Measurements from ENCODE around the gene INPP5A. TPM values are rescaled to one million over a fixed set of nuclear protein-coding genes. Genes with fewer than 3 reads are reported as not detected.

Gene INPP5A
- total and polyA plus RNA-seq, 9 of the 15 experiments (the other 6 are each of a cell fraction or from before 2014, with no cell fraction given), result 0.66 to 11.6 (median 7.7) TPM

- Histone ChIP-seq H2AFZ (ENCODE audit: low read depth, low read length) (no peak overlapping the region), H3K4me2 (ENCODE audit: insufficient read depth, low read length) (no peak overlapping the region), H3K9me1 (ENCODE audit: control insufficient read depth, insufficient read depth, low read length) (no peaks in the 10 kb centered on the region), H3K27me3 (ENCODE audit: control insufficient read depth in 2 of 2, insufficient read depth in 2 of 2, low read length in 2 of 2) (no peaks in the 10 kb centered on the region), H3K27ac (ENCODE audit: extremely low read depth, low read depth, low read length) (no peak overlapping the region), H3K36me3 (ENCODE audit: control insufficient read depth, insufficient read depth, low read length) (no peaks in the 10 kb centered on the region), H3K79me2 (ENCODE audit: control insufficient read depth, insufficient read depth, low read length) (no peaks in the 10 kb centered on the region), H4K20me1 (replicated peaks; ENCODE audit: control insufficient read depth, insufficient read depth, low read length) (no peaks in the 10 kb centered on the region; the same call in 1 of the 2 replicates), H3K9me3 (replicated peaks; ENCODE audit: control insufficient read depth, insufficient read depth, low read depth, low read length) (no peaks in the 10 kb centered on the region), H3K4me3 (no peak overlapping the region), H3K9ac (ENCODE audit: insufficient read depth in 1 of 2, low read depth in 2 of 2, low read length in 2 of 2) (no peak overlapping the region), H3K4me1 (replicated peaks in 1 of 2; ENCODE audit: control insufficient read depth in 2 of 2, insufficient read depth in 2 of 2, low read length in 2 of 2) (peaks cover 0 to 21% of the 10 kb centered on the region in 2 experiments; a peak in 2 of 5 replicates)
- WGBS (ENCODE audit: insufficient coverage, low coverage, missing lambda C conversion rate), result 95% methylated on average over 25 of the region's 35 CpGs
- ChIA-PET CTCF (ENCODE audit: low intra/inter-chr PET ratio) (no interaction called here), POLR2A (no interaction called here)
- FAIRE-seq (no peak), ATAC-seq (no peak), DNase-seq (ENCODE audit: extremely low read depth in 1 of 4, low spot score in 3 of 4) (no peak)
- in situ Hi-C loops (cut with MboI) (loop anchor here (25.0 kb wide), 1 partner anchor 453 kb away; no protein-coding TSS in a partner anchor), intact Hi-C loops (cut with micrococcal nuclease) (loop anchor here (10.0 kb wide), 1 partner anchor 135 kb away; no protein-coding TSS in a partner anchor)
- BruUV-seq (replicated peaks), result no TSS peak
- TF ChIP-seq ZNF444 (CRISPR knock-in tag; IDR thresholded peaks at IDR 0.05) (no peak), PHB2 (IDR thresholded peaks at IDR 0.05; ENCODE audit: low read depth) (no peak), ZNF165 (CRISPR knock-in tag; IDR thresholded peaks at IDR 0.05; ENCODE audit: borderline replicate concordance) (no peak), MED1 (CRISPR knock-in tag; IDR thresholded peaks at IDR 0.05; ENCODE audit: borderline replicate concordance) (no peak), RBM17 (IDR thresholded peaks at IDR 0.05; ENCODE audit: borderline replicate concordance, low read depth, low read length) (no peak), KDM1A (IDR thresholded peaks at IDR 0.05) (no peak), HES1 (IDR thresholded peaks at IDR 0.05; ENCODE audit: low read depth) (no peak), ZNF764 (CRISPR knock-in tag; IDR thresholded peaks at IDR 0.05; ENCODE audit: low read depth) (no peak), FOS (IDR thresholded peaks at IDR 0.05; ENCODE audit: extremely low read depth, insufficient read length) (no peak), ETS2 (tag; IDR thresholded peaks at IDR 0.05; ENCODE audit: borderline replicate concordance, poor library complexity, severe bottlenecking) (no peak)
- TF ChIP-seq, protein P1, sequence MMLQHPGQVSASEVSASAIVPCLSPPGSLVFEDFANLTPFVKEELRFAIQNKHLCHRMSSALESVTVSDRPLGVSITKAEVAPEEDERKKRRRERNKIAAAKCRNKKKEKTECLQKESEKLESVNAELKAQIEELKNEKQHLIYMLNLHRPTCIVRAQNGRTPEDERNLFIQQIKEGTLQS (IDR thresholded peaks at IDR 0.05), result no peak
- TF ChIP-seq, protein P1 (CRISPR knock-in tag; conservative IDR thresholded peaks at IDR 0.05), result no peak
Observed at GRCh38 chr10:132659206-132660091, 121.9 kb downstream of the INPP5A start.

All from K562 (cell line).